ENCODE measurements around the gene CRKL.

GRCh38 chr22:20996598-20997535 is 79.7 kb downstream of the CRKL start:
- TF ChIP-seq CTCF (IDR thresholded peaks at IDR 0.05; ENCODE audit: low read depth, low read length, poor library complexity, severe bottlenecking): no peak
- TF ChIP-seq EZH2phosphoT487 (IDR thresholded peaks at IDR 0.05; ENCODE audit: borderline replicate concordance, low read length): no peak
